NB4 (cell line): Measurements from ENCODE around the gene IFT80.

ENCODE experiments used
- CTCF ChIP-seq: IDR thresholded peaks from one replicate; pipeline ENCODE4 v1.5.1; 2012; ENCODE audit warnings: low read depth, low read length
- MYC ChIP-seq: IDR thresholded peaks from 2 replicates; pipeline ENCODE4 v1.6.1; 2011; ENCODE audit warnings: low read depth, low read length
- POLR2A ChIP-seq: IDR thresholded peaks from 2 replicates; pipeline ENCODE4 v1.6.1; 2011; ENCODE audit warnings: mild to moderate bottlenecking; ENCODE audit not compliant: insufficient read length; ENCODE audit errors: extremely low read depth
- TF ChIP-seq, protein P1 (sequence below): IDR thresholded peaks from 2 replicates; pipeline ENCODE4 v1.6.1; 2011; ENCODE audit warnings: low read depth, low read length

DNA sequence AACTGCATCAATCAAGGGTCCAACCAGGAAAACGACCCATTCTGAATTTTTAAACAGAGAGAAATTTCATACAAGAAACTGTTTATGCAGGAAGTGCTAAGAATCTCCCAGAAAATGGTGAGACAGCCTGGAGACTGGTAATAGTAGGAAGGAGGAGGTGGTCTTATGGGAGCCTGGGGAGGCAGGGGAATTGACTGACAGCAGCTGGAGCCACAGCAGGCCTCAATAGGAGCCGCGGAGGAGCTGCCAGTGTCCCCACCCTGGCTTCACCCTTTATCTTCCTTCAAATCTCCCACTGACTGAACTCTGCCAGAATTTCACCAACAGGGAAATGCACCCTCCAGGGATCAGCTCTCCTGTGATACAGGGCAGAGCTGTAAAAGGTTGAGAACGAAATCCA lies 181.3 kb downstream of the IFT80 start:
- no peak for TF ChIP-seq CTCF
- no peak for TF ChIP-seq POLR2A
- TF ChIP-seq, protein P1, sequence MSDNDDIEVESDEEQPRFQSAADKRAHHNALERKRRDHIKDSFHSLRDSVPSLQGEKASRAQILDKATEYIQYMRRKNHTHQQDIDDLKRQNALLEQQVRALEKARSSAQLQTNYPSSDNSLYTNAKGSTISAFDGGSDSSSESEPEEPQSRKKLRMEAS = no peak
- TF ChIP-seq MYC = no peak
